GM21526 (cell line): ENCODE measurements around the gene SCIMP.

Source experiments
- ATAC-seq: cut with Tn5 transposase; IDR thresholded peaks from one replicate; pipeline ENCODE4 v1.9.1; 2021; ENCODE audit warnings: moderate library complexity; ENCODE audit not compliant: unreplicated experiment, low FRiP score

The SCIMP gene

DNA sequence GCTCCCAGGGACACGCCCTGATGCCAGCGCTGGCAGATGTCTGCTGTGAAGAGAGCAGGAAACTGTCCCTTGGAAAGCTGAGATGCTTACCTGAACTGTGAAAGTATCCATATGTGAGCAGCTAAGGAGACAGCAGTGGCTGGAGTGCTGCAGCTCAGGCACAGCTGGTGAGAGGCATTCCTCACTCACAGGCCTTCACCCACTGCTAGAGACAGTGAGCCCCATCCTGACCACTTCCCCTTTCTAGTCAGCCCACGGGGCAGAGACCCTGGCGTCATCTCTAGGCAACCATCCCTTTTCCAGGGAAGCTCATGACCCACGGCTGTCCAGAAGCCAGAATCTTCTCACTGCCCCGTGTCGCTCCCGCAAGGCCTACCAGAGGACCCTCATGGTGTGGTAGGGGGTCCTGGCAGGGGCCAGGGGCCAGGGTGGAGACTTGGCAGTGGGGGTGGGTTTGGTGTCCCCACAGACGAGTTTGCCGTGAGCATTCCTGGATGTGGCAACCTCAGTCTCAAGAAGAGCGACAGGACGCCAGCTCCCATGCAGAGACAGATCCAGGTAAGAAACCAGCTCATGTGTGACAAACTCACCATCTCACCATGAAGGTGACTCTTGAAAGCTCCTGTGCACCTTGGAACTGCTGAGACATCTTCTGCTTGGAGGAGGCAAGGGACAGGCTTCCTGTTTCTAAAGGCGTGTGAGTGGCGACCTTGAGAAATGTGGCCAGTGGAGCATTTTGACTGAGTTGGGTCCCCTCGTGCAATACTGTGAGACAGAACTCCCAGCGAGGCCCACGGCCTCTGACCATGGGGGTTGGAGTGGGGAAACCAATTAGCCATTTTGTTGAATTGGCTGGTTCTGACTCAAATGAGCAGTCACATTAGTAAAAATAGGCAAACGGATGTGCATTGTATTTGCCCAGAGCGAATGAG lies at the start of gene SCIMP:
SCIMP (minus strand) TSS at position 216 of the 932 bp plus-strand sequence; CDS start at position 111, 105 bp downstream.
- peak; percentile 37 for ATAC-seq

- ATAC-seq: no peak
Measured at GRCh38 chr17:5283571-5284315, 49.1 kb upstream of the SCIMP start.

- no peak for ATAC-seq
Measured at GRCh38 chr17:5282642-5283217, 48.1 kb upstream of the SCIMP start.

- peak; percentile 50 for ATAC-seq
Measured at GRCh38 chr17:5281814-5282641, 47.4 kb upstream of the SCIMP start, which contains the start of gene RABEP1. TSS of gene RABEP1 (plus strand) at chr17:5282284. CDS start at chr17:5282487, 203 bp downstream.

DNA sequence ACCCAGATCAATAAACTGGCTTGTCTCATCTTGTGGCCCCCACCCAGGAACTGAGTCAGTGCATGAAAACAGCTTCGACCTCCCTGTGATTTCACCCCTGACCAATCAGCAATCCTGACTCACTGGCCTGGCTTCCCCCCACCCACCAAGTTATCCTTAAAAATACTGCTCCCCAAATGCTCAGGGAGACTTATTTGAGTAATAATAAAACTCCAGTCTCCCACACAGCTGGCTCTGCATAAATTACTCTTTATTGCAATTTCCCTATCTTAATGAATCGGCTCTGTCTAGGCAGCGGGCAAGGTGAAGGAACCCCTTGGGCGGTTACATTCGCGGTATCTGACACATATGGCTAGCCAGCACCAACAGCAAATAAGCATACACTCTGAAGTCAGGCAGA lies 37.7 kb upstream of the SCIMP start:
- no peak for ATAC-seq

- ATAC-seq: no peak
Measured at GRCh38 chr17:5269241-5269960, 34.7 kb upstream of the SCIMP start.

GRCh38 chr17:5264893-5265292 lies 30.2 kb upstream of the SCIMP start:
- no peak for ATAC-seq

DNA sequence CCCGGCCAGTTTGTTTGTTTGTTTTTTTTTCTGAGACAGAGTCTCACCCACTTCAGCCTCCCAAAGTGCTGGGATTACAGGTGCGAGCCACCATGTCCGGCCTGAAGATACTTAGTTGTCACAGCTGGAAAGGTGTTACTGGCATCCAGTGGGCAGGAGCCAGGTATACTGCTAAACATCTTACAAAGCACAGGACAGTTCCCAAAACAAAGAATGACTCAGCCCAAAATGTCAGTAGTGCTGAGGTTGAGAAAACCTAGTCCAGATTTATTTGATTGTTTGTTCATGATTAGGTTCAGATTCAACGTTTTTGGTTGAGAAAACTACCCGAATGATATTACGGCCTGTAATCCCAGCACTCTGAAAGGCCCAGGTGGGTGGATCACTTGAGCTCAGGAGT lies 28.8 kb upstream of the SCIMP start:
- no peak for ATAC-seq

- ATAC-seq: no peak
Measured at GRCh38 chr17:5262416-5262991, 27.8 kb upstream of the SCIMP start.

GRCh38 chr17:5260542-5260941 lies 25.9 kb upstream of the SCIMP start:
- no peak for ATAC-seq

- no peak for ATAC-seq
Measured at GRCh38 chr17:5257124-5257523, 22.5 kb upstream of the SCIMP start.

- ATAC-seq: no peak
Measured at GRCh38 chr17:5254903-5255521, 20.4 kb upstream of the SCIMP start.

DNA sequence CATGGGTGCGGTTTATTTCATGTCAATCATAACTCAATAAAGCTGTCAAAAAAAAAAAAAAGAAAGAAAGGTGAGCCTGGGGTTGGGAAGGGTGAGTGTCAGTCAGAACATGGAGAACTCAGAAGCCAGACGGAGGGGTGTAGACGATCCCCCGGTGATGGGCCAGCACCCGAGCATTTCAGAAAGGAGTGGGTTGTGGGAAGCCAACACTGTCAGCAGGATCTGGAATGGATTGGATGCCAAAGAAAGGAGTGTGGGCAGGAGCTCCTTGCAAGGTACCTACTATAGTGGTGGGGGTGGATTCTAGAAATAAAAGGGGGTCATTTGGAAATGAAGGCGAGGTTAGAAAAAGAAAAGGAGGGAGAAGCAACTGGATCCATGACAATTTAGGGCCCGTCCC lies 19.8 kb upstream of the SCIMP start:
- no peak for ATAC-seq

- ATAC-seq: no peak
Measured at GRCh38 chr17:5249615-5250014, 15.0 kb upstream of the SCIMP start.

GRCh38 chr17:5248821-5249479 lies 14.3 kb upstream of the SCIMP start:
- no peak for ATAC-seq

DNA sequence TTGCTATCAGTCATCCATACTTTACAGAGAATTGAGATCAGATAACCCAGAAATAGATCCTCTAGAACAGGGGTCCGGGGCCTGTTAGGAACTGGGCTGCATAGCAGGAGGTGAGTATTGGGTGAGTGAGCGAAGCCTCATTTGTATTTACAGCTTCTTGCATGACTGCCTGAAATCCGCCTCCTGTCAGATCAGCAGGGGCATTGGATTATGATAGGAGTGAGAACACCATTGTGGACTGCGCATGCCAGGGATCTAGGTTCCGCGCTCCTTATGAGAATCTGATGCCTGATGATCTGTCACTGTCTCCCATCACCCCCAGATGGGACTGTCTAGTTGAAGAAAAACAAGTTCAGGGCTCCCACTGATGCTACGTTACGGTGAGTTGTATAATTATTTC lies 13.0 kb upstream of the SCIMP start:
- no peak for ATAC-seq

DNA sequence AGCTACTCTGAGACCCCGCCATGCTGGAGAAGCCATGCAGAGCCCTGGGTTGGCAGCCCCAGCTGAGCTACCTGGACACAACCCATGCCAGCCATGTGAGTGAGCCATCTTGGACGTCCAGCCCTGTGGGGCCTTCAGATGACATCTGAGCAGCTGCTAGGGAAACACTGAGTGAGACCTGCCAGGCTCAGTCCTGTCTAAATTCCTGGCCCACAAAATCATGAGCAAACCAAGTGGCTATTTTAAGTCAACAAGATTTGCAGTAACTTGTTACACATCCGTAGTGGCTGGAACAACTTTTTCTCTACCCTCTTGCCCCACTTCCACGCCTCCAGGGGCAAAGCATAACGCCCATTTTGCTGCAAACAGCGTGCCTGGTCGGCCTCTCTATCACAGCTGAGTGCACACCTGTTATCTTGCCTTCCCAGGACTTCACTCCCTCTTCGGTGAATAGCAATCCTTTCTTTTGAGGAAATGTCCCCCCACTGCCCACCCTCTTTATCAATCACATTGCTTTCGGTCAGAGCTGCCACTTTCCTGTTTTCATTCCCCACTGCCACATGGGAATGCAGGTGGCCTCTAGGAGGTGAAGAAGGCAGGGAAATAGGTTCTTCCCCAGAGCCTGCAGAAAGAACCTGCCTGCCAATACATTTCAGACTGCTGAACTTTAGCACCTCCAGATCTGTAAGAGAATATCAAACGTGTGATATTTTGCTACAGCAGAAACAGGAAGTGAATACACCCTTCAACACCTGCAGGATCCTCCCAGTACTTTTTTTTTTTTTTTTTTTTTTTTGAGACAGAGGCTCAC lies 7.4 kb upstream of the SCIMP start:
- ATAC-seq: no peak
